Breast epithelium (tissue), 4 donors: ENCODE data around the gene PLSCR1. TPM values are rescaled to one million over a fixed set of nuclear protein-coding genes. Genes with fewer than 3 reads are reported as not detected.

Experiments used
- DNase-seq, 2 donors: peaks; one replicate each; pipeline ENCODE4 v3.0.0-alpha.2; 2019; ENCODE audit warnings: low spot score in 2 of 2
- H3K27ac ChIP-seq, 2 donors: fragments of 200-600 bp; sonication (generic) in 1 of 2; one replicate each; pipeline ENCODE4 v1.5.1; 2016 to 2019; ENCODE audit warnings: mild to moderate bottlenecking in 1 of 2
- H3K27me3 ChIP-seq, 2 donors: fragments of 200-600 bp; sonication (generic) in 1 of 2; one replicate each; pipeline versions ENCODE4 v1.5.1 to v1.6.0; 2017 to 2019; ENCODE audit warnings: control low read depth in 1 of 2, mild to moderate bottlenecking in 1 of 2
- H3K36me3 ChIP-seq: fragments of 200-600 bp; one replicate; pipeline ENCODE4 v1.5.1; 2019
- H3K4me1 ChIP-seq, 2 donors: fragments of 200-600 bp; sonication (generic); one replicate each; pipeline ENCODE4 v1.5.1; 2016 to 2019; ENCODE audit warnings: control low read depth in 1 of 2
- H3K4me3 ChIP-seq, 3 donors: fragments of 200-600 bp; sonication (generic); 1 replicate in 2 of 3; 2 replicates in 1 of 3; pipeline ENCODE4 v1.5.1; 2016 to 2019; ENCODE audit warnings: mild to moderate bottlenecking in 3 of 3, moderate library complexity in 2 of 3
- H3K9me3 ChIP-seq, 2 donors: fragments of 200-600 bp; sonication (generic) in 1 of 2; one replicate each; pipeline ENCODE4 v1.5.1; 2016 to 2019; ENCODE audit warnings: control low read depth in 1 of 2
- POLR2A ChIP-seq: fragments of 450-650 bp; IDR thresholded peaks from one replicate; pipeline ENCODE4 v1.6.1; 2016; ENCODE audit warnings: antibody characterized with exemption, mild to moderate bottlenecking, moderate library complexity
- POLR2AphosphoS5 ChIP-seq, 3 donors: sonication (generic); formaldehyde crosslinking; IDR thresholded peaks; one replicate each; pipeline ENCODE4 v1.6.1; 2017; ENCODE audit warnings: antibody characterized with exemption in 3 of 3
- intact Hi-C: fragments of 100-400 bp; cut with DNase I; formaldehyde crosslinking; loops from one replicate; pipeline ENCODE4 v1.15.1; 2023; ENCODE audit warnings: low total_unique reads
- total RNA-seq, 3 donors: library from RNA; depleted of rRNA; stranded (reverse); fragments of >200 nt; gene quantifications; one replicate each; pipeline ENCODE4 v1.1.0, GENCODE V29; 2016
- TF ChIP-seq, protein P1 (sequence below), 3 donors: fragments of 450-650 bp; IDR thresholded peaks; one replicate each; pipeline ENCODE4 v1.5.1; 2016 to 2017; ENCODE audit warnings: antibody characterized with exemption in 3 of 3, mild to moderate bottlenecking in 3 of 3, moderate library complexity in 3 of 3

PLSCR1 gene
- total RNA-seq, 3 donors from 2014 or later, result 81.8 to 149 (median 148) TPM

DNA sequence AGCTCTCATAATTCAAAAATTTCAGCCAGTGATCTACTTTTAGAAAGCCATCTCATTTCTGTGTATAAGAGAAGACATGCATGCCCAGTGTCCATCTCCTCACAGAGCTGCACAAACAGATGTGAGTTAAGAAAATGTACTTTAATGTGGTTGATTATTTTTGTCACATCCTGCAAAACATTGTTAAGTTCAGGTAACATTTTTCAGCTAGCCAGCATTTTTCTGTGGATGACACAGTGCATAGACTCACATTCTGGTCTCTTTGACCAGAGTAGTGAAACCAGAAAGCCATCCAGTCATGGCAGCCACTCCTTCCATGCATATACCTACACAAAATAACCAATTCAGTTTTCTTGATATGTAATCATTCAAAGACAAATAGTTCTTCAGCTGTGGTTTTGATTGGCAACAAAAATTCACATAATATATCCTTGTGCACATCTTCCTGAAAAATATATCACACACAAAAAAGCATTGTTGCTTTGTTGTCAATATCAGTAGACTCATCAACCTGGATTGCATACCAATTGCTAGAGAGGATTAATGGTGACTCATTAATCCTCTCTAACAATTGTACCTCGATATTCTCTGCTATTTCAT lies 2.1 kb upstream of the PLSCR1 start:
- Histone ChIP-seq H3K4me3 (no peak overlapping the region), H3K4me1 (peaks cover 0 to 7% of the 10 kb centered on the region in 2 donors), H3K27me3 (no peaks in the 10 kb centered on the region), H3K9me3 (no peaks in the 10 kb centered on the region), H3K36me3 (no peaks in the 10 kb centered on the region), H3K27ac (no peak overlapping the region)
- intact Hi-C loops, result no loop called here
- DNase-seq, result no peak
- TF ChIP-seq, protein P1, sequence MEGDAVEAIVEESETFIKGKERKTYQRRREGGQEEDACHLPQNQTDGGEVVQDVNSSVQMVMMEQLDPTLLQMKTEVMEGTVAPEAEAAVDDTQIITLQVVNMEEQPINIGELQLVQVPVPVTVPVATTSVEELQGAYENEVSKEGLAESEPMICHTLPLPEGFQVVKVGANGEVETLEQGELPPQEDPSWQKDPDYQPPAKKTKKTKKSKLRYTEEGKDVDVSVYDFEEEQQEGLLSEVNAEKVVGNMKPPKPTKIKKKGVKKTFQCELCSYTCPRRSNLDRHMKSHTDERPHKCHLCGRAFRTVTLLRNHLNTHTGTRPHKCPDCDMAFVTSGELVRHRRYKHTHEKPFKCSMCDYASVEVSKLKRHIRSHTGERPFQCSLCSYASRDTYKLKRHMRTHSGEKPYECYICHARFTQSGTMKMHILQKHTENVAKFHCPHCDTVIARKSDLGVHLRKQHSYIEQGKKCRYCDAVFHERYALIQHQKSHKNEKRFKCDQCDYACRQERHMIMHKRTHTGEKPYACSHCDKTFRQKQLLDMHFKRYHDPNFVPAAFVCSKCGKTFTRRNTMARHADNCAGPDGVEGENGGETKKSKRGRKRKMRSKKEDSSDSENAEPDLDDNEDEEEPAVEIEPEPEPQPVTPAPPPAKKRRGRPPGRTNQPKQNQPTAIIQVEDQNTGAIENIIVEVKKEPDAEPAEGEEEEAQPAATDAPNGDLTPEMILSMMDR (IDR thresholded peaks at IDR 0.05), result no peak
- no peak for TF ChIP-seq POLR2AphosphoS5 (IDR thresholded peaks at IDR 0.05)
- TF ChIP-seq POLR2A, result no peak

DNA sequence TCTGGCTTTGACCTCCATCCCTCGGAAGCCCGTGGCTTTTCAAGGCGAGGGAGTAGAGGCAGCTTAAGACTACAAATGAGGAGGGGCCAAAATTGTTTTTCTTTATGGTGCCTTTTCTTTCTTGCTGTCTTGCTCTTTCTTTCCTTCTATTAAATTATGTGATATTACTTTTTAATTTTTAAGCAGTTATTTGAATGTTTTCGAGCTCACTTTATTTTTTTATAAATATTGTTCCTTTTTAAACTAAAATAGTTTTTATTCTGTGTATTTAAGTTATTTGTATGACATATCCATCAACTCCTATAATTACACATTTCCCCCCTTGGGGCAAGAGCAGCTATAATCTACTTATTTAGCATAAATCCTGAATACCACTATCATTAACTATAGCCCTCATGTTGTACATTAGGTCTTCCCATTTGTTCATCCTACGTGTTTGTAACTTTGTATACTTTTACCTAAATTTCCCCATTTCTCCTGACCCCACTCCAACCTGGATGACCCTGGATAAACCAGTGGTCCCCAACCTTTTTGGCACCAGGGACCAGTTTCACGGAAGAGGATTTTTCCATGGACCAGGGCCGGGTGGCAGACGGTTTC lies 622 bp upstream of the PLSCR1 start:
- DNase-seq, result no peak
- no peaks in the 10 kb centered on the region for H3K27me3 ChIP-seq
- no peaks in the 10 kb centered on the region for H3K9me3 ChIP-seq
- no peaks in the 10 kb centered on the region for H3K36me3 ChIP-seq
- H3K4me3 ChIP-seq, result peak overlapping the region; percentile 72 to 79 (median 75)
- peaks cover 0 to 7% of the 10 kb centered on the region in 2 donors for H3K4me1 ChIP-seq
- intact Hi-C loops, result no loop called here
- peak overlapping the region; percentile 97 for H3K27ac ChIP-seq
- TF ChIP-seq POLR2AphosphoS5 (IDR thresholded peaks at IDR 0.05) (no peak), POLR2A (no peak)
- TF ChIP-seq, protein P1 (IDR thresholded peaks at IDR 0.05), result no peak

DNA sequence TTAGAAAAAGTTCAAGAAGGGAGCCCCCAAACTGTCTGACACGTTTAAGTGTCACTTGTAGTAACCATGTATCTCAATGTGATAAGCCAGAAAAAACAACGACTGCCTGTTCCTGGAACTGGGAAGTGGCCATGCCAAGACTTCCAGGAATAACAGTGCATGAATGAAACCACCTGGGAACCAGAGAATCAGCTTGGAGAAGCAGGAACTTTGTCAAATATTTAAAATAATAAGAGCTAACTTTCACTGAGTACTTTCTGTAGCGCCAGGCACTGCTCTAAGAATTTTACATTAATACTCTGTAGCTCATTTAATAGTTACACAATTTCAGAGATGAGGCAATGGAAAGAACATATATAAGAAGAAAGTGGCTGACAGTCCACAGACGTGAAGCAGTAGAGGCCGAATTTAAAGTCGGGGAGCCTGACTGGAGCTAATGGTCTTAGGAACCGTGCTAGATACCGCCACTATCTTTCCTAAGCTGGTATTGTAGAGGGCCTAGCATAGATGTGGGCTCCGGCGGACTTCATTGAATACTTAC lies 876 bp downstream of the PLSCR1 start:
- Histone ChIP-seq H3K27ac (peak overlapping the region; percentile 97), H3K27me3 (no peaks in the 10 kb centered on the region), H3K4me1 (peaks cover 0 to 7% of the 10 kb centered on the region in 2 donors), H3K9me3 (no peaks in the 10 kb centered on the region), H3K36me3 (no peaks in the 10 kb centered on the region), H3K4me3 (peak overlapping the region; percentile 72 to 79 (median 75))
- DNase-seq, result no peak
- intact Hi-C loops, result no loop called here
- TF ChIP-seq, protein P1 (IDR thresholded peaks at IDR 0.05), result no peak
- TF ChIP-seq POLR2AphosphoS5 (IDR thresholded peaks at IDR 0.05), result peak in 2 of 3 donors; percentile 41 to 49

DNA sequence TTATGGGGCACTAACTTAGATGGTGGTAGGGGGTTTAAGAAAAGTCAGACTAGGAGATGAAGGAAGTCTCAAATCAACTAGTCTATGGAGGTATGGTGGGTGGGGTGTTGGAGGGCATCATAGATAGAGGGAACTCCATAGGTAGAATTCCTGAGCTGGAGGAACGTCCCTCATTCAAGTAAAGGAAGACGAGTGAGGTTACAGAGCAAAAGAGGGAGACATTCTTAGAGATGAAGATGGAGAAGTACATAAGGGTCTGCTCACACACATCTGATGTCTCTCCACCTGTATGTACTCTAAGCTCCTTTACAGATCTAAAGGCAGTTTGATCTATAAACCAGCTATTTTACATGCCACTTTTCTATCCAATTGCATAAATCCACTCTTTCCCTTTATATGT lies 1.4 kb downstream of the PLSCR1 start:
- Histone ChIP-seq H3K9me3 (no peaks in the 10 kb centered on the region), H3K27me3 (no peaks in the 10 kb centered on the region), H3K4me1 (peaks cover 0 to 7% of the 10 kb centered on the region in 2 donors), H3K27ac (peak overlapping the region; percentile 97), H3K4me3 (peak overlapping the region; percentile 72 to 79 (median 75)), H3K36me3 (no peaks in the 10 kb centered on the region)
- DNase-seq, result no peak
- TF ChIP-seq POLR2AphosphoS5 (IDR thresholded peaks at IDR 0.05) (no peak), POLR2A (no peak)
- TF ChIP-seq, protein P1 (IDR thresholded peaks at IDR 0.05), result no peak
- intact Hi-C loops, result no loop called here

DNA sequence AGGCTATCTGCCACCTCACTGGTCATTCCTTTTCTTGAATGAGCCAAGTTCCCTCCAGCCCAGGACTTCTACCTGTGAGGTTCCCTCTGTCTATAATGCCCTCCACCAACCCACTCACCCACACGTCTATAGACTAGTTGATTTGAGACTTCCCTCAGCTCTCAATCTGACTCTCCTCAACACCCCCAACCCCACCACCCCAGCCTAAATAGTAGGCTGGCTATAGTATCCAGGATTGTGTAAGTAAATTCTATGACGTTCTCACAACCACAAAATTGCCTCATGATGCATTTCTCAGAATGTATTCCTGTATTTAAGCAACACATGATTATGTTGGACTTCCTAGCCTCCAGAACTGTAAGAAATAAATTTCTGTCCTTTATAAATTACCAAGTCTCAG lies 2.2 kb downstream of the PLSCR1 start:
- no peak for DNase-seq
- Histone ChIP-seq H3K36me3 (no peaks in the 10 kb centered on the region), H3K4me3 (peak overlapping the region; percentile 72 to 79 (median 75)), H3K4me1 (peaks cover 0 to 7% of the 10 kb centered on the region in 2 donors), H3K27me3 (no peaks in the 10 kb centered on the region), H3K9me3 (no peaks in the 10 kb centered on the region), H3K27ac (peak overlapping the region; percentile 72 to 97)
- intact Hi-C loops, result no loop called here
- no peak for TF ChIP-seq POLR2AphosphoS5 (IDR thresholded peaks at IDR 0.05)
- TF ChIP-seq POLR2A, result no peak
- TF ChIP-seq, protein P1 (IDR thresholded peaks at IDR 0.05), result no peak
